GM21381 (cell line): ENCODE data around the gene GLI1.

Experiments used
- ATAC-seq: cut with Tn5 transposase; IDR thresholded peaks from one replicate; pipeline ENCODE4 v1.9.1; 2021; ENCODE audit warnings: mild to moderate bottlenecking, moderate library complexity; ENCODE audit not compliant: unreplicated experiment

GLI1 gene

GRCh38 chr12:57518176-57518919 lies 58.8 kb downstream of the GLI1 start:
- no peak for ATAC-seq

GRCh38 chr12:57518920-57519795 lies 59.6 kb downstream of the GLI1 start:
- no peak for ATAC-seq

DNA sequence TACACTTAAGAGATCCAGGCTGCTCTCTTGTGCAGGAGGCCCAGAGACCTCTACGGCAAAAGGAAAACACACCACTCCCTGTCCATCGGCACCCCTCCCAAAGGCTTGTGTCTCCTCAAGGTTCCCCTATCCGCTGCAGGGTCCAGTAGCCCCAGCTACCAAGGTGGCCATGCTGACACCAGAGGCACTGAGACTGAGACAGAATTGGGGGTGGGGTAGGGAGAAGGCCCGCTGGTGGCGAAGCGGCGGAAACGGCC lies 60.1 kb downstream of the GLI1 start:
- ATAC-seq, result peak; percentile 1

- ATAC-seq, result peak; percentile 65
Observed at GRCh38 chr12:57520053-57520818, 60.7 kb downstream of the GLI1 start, which contains the start of gene DDIT3. Gene DDIT3 (minus strand): TSS chr12:57520514. CDS start chr12:57517406, 3,108 bp downstream.

DNA sequence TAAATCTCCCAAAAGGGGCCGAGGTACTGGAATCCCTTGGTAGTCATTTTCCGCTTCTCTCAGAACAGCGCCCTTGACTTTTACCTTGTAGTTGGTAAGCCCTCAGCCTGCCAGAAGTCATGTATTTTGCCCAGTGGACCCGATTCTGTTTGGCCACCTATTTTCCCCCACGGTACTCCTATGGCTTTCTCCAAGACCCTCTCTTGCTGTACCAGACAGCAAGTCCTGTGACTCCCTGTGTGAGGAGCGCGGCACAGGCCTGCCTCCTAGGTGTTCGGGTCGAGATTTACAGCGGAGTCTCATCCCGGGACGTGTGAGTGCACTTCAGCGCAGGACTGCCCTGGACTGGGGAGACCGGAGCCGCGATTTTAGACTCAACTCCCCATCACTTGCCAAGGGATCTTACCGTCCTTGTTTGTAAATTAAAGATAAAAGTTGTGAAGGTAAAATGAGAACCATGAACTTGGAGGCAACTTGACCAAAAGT lies 62.0 kb downstream of the GLI1 start:
- ATAC-seq, result no peak
